SHP77 treated with DMSO at 0.1 percent for 48 hours (cell line): Measurements from ENCODE around the gene ASPDH.
"Not testable (repeated sequence)": the region's sequence is repeated elsewhere in the genome, so short reads cannot be mapped to it uniquely, and the experiment has no call there.

ENCODE experiments used
- DNase-seq: peaks from one replicate; lab custom pipeline; 2025; lab: John Stamatoyannopoulos, UW

The ASPDH gene

DNA sequence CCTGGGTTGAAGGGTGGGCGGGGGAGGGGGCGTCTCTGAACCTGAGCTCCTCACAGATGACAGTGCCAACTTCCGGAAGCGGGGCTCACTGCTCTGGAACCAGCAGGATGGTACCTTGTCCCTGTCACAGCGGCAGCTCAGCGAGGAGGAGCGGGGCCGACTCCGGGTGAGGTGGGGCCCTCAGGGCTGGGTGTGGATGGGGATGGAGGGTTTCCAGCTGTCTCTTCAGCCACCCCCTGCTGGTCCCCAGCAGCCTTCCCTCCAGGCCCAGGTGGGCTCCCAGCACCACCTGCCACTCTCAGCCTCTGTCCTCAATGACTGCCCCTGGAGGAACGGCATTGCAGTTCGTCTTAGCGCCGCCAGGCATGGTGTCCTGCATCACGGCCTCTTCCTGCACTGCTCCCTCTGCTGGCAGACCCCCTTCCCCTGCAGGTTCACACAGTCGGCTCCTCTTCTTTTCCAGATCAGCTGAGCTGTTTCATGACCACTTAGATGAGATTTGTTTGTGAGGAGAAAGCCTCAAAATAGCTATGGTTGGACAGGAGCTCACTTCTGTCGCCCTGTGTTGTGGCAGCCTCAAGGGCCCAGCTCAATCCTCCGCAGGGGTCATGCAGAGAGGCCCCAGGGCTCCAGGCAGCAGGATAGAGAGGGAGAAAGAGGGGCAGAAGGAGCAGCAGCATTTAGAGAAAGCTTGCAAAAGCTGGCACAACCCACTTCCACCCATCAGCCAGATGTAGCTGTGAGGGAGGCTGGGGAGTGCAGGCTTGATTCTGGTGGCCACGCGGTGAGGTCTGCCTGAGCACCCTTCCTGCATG is 34.6 kb downstream of the ASPDH start:
- DNase-seq, result peak; percentile 37

DNA sequence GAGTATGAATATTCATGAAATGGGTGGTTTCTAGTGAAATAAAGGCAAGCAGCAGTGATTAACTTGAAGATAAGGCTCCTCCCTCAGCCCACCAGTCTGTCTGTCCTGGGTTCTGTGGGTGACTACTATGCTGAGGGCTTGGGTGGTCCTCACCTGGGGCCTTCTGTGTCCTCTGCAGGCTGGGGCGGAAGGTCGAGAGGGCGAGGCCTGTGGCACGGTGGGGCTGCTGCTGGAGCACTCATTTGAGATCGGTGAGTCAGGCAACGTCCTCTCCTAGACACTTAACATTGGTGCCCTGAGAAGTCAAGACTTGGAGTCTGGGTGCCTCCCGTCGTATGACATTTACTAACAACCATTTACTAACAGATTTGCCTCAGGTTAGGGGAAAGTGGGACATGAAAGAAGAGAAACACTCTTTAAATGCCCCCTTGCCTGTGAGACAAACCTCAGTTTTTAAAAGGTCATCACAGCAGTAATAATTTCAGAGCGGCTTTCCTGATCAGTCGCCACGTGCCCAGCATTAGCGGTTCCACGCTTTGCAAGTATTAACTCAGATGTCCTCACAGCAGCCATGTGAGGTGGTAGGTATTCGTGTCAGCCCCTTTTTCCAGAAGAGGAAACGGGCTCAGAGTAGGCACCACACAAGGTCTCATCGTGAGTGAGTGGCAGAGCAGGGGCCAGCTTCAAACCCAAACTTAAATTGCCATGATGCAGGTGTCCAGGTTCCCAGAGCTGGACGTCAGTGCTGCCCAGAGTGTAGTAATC is 35.8 kb downstream of the ASPDH start:
- no peak for DNase-seq

DNA sequence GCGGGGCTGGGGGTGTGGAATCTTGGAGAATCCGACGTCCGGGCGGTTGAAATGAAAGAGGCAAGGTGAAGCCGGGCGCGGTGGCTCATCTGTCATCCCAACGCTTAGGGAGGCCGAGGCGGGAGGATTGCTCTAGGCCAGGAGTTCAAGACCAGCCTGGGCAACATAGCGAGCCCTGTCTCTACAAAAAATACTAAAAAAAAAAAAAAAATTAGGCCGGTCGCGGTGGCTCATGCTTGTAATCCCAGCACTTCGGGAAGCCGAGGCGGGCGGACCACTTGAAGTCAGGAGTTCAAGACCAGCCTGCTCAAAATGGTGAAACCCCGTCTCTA is 36.8 kb downstream of the ASPDH start:
- DNase-seq, result no peak

DNA sequence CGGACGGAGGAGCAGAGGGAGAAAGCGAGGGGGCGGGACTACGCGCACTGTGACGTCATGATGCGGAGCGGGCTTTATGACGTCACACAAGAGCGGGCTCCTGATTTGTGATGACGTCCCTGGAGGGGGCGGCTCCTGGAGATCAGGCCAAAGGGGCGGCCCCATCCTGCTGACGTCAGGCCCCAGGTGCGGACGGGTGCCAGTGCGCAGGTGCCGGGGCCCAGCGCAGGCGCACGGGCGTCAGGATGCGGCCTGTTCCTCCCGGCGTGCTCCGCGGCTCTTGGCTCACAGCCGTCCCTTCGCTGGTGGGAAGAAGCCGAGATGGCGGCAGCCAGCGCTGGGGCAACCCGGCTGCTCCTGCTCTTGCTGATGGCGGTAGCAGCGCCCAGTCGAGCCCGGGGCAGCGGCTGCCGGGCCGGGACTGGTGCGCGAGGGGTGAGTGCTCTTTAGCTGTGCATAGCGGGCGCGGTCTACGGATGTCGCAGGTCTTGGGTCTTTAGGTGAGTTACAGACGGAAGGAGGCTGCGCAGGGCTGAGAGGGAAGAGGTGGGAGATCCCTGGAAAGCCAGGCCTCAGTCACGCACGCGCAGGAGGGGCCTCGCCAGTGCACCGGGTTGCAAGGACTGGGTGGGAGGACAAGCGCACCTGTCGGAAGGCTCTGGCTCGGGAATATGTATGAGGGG is 37.3 kb downstream of the ASPDH start, which contains the start of the genes EMC10 and GARIN5A:
Gene EMC10 (plus strand): TSS at position 284 of the 683 bp plus-strand sequence. CDS start 38 bp downstream, at position 322.
Gene GARIN5A (minus strand): TSS at position 625 of the 683 bp plus-strand sequence. CDS start 460 bp downstream, at position 165.
- peak; percentile 69 for DNase-seq

DNA sequence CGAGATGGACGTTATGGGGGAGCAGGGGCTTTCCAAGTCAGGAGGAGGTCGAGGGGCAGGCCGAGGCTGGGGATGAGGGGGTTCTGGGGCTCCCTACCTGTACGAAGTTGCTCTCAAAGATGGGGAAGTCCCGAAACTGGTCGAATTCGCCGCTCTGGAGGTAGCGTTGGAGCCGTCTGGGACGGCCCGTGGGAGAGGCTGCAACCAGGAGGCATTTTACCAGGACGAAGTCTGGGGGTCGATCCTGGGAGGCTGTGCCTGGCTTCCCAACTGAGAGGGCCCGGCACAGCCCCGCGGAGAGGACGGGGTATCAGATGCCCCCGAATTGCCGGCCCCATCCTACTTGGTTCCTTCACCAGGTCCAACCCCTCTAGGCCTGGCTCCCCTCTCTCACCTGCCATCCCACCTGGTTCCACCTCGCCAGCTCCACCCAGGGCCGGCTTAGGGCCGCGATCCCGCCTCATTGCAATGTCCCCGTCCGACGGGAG is 37.9 kb downstream of the ASPDH start:
- DNase-seq, result no peak

DNA sequence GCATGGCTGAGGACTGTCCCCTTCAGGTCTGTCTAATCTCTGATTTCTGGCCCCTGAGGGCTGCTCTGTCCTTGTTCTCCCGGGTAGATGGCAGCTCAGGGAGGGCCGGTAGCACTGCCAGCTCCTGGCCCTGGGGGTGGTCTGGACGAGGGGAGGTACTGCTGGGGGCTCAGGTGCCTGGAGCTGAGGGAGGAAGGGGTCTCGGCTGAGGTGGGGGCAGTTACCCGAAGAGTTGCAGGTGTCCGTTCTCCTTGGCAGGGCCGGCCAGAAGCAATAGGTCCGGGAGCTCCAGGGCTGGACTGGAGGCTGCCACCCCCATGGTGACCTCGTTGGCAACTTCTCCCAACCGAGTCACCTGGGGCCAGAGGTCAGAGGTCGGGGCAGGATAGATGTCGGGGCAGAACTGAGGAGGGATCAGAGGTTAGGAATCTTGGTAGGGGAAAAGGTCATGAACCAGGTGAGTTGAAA is 38.6 kb downstream of the ASPDH start:
- no peak for DNase-seq

- DNase-seq, result not testable (repeated sequence)
Observed at GRCh38 chr19:50473336-50473735, 40.4 kb downstream of the ASPDH start.

GRCh38 chr19:50468818-50469217 is 44.9 kb downstream of the ASPDH start:
- DNase-seq, result no peak

GRCh38 chr19:50467566-50467965 is 46.1 kb downstream of the ASPDH start:
- DNase-seq, result no peak

GRCh38 chr19:50466706-50467039 is 47.0 kb downstream of the ASPDH start:
- no peak for DNase-seq

- DNase-seq, result peak; percentile 83
Observed at GRCh38 chr19:50465986-50466705, 47.6 kb downstream of the ASPDH start.

- no peak for DNase-seq
Observed at GRCh38 chr19:50465000-50465399, 48.7 kb downstream of the ASPDH start.

DNA sequence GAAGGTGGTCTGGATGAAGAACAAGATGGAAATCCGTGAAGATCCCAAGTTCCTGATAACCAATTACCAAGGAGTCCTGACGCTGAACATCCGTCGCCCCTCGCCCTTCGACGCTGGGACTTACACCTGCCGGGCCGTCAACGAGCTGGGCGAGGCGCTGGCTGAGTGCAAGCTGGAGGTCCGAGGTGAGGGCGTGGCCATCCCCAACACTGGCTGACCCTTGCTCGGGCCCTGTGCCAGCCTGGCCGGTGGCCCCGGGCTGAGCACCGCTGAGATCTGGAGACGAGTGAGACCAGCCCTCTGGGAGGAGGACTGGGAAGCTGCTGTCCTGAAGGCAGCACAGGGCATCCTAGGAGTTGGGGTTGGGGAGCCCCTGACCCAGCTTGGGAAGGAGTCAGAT is 49.4 kb downstream of the ASPDH start:
- no peak for DNase-seq

DNA sequence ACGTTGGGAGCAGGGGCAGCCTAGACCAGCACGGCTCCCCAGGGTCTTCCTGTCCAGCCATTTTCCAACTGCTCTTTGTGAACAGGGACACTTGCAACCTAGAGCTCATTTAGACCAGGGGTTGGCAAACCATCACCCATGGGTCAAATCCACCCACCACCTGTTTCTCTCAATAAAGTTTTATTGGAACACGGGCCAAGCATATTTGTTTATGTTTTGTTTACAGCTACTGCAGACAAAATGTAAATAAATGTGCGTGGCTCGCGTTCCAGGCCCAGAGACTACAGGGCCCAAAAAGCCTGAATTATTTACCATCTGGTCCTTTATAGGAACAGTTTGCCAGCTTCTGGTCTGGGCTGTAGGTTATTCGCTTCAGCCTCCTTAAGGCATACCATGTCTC is 50.7 kb downstream of the ASPDH start:
- DNase-seq, result no peak
